Bone marrow (tissue), 2 donors: ENCODE results near the gene S100A11.
A peak's percentile ranks its signal among the peaks of the same experiment; 100 is the strongest.
"Not testable (repeated sequence)": the region's sequence is repeated elsewhere in the genome, so short reads cannot be mapped to it uniquely, and the experiment has no call there.

Source experiments
- DNase-seq, 2 donors: peaks; one replicate each; lab custom pipeline; 2025; lab: John Stamatoyannopoulos, UW

S100A11 gene

DNA sequence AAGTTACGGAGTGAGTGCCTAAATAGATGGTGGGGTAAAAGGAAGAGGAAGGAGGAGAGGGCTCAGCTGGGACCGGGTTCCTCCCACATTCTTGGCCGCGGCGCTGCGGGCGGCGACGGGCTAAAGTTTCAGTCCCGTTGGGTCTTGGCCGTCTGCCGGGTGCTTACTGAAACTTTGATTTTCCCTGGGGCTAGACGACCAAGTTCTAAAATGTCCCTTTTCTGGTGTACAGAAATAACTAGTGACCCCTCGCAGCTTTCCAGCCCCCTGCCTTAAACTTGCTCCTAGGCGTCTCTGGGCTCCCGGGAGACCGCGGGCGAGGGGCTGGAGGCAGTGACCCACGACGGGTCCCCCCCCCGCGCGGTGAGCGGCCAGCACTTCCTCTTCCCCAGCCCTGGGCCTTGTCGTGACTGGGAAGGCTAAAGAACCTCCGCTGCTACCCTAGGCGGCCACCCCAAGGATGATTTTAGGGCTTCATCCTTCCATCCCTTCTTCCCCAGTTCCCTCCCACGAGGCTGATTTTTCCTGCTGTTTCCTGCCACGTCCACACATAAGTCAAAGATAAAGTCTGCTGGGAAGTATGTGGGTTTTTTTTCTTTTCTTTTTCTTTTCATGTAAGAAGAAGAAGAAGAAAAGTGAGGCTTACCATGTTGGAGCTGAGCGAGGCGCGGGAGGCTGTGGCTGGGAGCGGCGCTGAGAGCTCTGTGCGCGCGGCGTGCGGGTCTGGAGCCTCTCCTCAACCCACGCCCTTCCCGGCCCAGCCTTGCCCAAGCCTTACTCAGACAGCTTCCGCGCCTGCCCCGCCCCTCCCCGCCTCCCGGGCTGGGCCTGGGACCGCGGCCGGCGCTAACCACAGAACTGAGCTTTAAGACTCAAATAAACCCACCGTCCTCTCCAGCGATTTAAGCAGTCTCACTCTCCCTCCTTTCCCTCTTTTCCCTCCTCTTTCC is at the start of gene S100A11:
S100A11 (minus strand) TSS at position 738 of the 950 bp plus-strand sequence; CDS start at position 649, 89 bp downstream.
- peak; percentile 14 to 68 for DNase-seq

DNA sequence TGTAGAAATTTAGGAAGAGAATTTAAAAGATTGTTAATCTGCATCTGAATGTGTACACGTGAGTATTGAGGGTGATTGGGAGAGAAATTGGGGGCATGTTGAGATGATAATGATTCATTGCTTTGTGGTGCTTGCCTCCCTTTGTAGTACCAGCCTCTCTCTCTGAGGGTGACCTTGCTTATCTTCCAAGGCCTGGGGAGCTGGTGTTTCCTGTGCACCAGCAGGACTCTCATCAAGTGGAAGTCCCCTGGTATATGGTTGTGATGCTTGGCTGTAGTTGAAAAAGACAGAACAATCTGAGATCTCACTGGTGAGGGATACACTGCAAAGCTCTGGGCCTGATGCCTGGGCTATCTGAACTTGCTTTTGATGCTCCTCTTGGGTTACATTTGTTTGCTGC is 48.0 kb upstream of the S100A11 start:
- DNase-seq, result no peak

DNA sequence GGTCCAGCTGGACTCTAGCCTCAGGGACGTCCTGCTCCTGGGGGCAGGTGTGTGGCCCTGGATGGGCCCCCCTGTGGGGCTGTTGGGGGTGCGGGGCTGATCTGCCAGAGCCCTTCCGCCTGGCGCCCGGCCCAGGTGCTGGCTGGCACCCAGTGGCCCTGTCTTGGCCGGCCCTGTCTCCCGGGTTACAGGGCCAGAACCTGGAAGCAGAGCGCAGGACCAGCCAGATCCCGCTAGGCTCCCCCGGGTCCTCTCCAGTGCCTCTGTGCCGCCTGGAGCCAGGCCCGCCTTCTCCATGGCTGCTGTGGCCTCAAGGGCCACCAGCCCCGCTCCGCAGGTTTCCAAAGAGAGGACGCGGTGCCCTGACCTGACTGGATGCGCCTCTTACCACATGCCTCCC is 44.2 kb upstream of the S100A11 start:
- DNase-seq, result not testable (repeated sequence)

DNA sequence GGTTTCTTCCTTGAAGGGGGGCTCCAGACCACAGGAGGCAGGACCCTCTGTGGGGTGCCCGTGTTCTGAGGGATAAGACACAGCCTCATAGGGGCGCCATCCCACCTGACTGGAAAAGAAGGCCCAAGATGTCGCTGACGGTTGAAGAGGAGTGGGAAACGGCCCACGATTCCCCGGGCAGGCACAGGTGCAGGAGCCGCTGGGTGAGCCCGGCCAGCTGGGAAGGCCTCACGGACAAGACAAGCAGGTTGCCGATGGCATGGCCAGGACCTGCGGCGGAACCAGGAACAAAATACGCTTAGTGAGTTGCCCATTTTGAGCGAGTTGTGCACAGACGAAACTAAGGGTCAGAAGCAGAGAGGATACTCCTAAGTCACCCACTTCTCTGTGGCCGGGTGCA is 43.7 kb upstream of the S100A11 start:
- DNase-seq, result not testable (repeated sequence)

DNA sequence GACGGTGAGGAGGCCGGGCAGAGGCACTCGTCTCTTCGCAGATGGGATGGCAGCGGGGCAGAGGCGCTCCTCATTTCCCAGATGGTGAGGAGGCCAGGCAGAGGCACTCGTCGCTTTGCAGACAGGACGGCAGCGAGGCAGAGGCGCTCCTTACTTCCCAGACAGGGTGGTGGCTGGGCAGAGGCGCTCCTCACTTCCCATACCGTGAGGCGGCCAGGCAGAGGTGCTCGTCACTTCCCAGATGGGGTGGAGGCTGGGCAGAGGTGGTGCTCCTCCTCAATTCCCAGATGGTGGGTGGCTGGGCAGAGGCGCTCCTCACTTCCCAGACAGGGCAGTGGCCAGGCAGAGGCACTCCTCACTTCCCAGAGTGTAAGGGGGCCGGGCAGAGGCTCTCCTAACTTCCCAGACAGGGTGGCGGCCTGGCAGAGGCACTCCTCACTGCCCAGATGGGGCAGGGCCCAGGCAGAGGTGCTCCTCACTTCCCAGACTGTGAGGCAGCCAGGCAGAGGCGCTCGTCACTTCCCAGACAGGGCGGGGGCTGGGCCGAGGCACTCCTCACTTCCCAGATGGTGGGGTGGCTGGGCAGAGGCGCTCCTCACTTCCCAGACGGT is 42.1 kb upstream of the S100A11 start:
- no peak for DNase-seq

DNA sequence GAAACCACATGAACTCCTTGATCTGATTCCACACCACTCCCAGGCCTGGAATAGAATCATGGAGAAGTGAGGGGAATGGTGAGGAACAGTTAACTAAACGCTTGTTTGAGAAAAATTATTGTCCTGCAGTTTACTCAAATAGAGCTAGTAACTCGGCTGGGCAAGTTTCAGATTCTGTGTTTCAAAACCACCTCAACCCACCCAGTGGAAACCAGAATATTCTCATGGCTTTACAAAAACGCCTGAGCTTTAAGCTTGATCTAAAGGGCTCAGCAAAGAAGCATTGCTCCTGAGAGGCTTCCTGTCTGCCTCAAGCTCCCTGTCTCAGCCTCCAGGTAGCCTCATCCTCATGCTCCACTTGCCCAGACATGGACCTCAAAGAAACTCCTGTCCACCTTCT is 35.5 kb upstream of the S100A11 start:
- DNase-seq, result no peak

DNA sequence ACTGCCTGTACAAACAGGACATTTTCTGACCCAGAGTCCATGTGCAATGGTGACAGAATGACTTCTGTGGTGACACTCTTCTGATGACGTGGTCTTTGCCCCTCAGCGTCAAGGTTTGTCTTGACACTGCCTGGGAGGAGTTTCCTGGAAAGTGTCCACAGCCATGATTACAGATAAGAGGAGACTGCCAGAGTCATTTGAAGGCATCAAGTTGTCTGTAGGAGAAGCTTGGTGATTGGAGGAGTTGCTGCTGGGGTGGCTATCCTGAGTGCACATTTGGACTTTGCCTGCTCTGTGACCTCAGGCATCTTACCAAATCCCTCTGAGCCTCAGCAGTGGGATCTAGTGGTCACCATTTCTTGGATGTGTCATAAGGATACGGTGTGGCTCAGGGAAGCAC is 34.3 kb upstream of the S100A11 start:
- no peak for DNase-seq

DNA sequence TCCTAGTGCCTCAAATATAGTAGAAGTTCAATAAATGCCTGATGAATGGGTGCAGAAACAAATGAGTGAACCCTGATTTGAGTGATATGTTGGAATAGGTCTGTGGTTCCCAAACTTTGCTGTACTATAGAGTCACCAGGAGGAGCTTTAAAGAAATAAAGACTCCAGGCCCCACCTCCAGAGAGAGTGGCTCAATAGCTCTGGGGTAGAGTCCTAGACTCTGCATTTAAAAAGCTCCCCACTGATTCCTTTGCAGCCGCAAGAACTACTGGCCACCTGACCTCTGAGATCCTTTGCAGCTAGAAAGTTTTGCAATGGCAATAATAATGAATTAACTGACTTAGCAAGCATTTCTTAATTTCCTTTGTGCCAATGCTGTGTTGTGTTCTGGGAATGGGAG is 31.1 kb upstream of the S100A11 start:
- DNase-seq, result no peak

DNA sequence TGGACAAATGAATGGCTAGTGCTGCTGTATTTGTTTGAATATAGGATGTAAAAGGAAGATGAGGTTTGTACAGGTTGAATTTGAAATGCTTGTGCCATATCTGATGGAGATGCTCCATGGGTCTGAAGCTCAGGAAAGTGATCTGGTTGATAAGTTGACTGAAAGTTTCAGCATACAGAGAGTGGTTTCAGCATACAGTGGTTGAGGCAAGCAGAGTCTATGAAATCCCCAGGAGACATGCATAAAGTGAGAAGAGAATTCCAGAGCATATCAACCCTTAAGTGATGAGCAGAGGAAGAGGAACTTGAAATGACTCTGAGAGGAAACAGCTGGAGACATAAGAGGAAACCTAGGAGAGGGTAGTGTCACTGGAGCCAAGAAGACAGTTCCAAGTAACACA is 30.3 kb upstream of the S100A11 start:
- DNase-seq, result peak in 1 of 2 donors; percentile 27

DNA sequence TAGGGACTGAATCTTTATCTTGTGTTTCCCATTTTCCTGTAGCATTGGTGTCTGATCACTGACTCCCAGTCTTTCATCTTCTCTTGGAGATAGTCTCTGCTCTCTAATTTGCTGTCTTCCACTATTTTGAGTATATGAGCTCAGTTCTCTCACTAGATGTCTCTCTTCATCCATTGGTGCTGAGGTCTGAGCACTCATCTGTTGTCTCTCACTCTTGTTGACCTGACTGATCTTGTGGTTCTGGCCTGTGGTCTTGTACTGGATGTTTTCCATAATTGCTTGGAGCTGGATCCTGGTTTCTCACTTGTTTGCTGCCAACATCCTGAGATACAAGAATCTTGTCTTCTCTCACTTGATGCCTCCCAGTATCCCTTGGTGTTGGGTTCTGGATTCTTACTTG is 25.1 kb upstream of the S100A11 start:
- no peak for DNase-seq

DNA sequence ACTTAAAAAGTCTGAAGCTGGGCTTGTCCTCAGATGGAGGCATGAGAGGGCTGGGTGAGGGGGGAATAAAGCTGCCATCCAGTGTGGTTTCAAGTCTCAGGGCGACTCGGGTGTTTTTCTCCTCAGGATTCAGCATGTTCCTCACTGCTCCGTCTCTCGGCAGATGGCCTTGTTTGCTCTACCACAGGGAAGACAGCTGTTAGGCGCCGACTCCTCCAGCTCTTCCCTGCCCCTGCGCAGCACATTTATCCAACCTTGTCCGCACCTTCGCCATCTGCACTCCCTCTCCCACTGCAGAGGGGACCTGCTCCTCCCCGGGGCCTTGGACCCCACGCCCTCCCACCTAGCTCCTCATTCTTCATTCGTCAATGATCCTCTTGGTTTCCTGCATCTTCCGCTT is 16.6 kb upstream of the S100A11 start:
- DNase-seq, result no peak

DNA sequence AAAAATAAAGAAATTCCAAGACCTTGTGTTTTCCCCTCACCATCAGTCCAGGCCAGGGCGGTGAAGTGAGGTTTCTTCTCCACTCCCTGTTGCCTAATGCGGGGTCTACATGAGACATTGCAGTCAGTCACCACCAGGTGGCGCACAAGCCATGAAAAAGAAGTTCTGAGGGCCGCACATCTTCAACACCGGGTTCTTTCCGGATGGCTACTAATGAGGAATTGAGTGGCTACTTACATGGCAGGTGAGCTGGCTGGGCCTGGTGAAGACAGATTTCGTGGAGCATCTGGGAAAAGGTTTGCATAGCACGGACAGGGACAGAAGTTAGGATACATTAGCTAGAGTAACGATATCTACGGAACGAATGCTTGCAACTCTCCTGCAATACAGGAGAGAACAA is 15.8 kb upstream of the S100A11 start:
- peak; percentile 15 to 55 for DNase-seq

DNA sequence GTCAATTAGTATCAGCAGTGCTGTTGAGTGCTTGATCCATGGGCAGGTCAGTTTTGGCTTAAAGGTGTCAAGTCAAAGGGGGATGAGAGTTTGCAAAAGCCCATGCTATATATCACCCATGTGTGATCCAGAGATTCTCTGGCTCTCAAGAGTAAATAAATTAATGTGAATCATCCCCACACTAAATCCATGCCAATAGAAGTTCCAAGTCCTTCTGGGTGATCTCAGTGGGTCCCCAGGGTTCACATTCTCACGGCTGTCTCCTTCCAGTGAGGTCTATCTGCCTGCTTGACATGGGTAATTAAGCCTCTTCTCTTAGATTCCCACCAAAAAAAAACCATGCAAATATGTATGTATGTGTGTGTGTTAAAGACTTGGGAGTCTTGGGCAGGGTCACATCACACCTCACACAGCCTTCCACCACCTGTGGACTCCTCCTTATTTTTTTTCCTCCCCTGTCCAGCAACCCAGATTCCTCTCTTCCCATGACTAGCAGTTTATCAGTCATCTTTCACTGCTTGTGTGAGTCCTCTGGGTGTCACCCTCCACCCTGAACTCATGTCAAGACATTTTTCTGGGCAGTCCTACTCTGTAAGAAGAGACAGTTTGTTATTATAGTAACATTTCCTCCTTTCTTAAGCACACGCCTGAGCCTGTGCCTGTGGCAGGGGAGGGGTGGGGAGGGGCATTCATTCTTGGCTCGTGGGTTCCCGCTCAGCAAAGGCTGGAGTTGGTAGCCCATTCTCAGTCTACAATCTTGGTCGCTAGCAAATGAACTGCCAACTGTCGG is 14.3 kb upstream of the S100A11 start:
- no peak for DNase-seq

DNA sequence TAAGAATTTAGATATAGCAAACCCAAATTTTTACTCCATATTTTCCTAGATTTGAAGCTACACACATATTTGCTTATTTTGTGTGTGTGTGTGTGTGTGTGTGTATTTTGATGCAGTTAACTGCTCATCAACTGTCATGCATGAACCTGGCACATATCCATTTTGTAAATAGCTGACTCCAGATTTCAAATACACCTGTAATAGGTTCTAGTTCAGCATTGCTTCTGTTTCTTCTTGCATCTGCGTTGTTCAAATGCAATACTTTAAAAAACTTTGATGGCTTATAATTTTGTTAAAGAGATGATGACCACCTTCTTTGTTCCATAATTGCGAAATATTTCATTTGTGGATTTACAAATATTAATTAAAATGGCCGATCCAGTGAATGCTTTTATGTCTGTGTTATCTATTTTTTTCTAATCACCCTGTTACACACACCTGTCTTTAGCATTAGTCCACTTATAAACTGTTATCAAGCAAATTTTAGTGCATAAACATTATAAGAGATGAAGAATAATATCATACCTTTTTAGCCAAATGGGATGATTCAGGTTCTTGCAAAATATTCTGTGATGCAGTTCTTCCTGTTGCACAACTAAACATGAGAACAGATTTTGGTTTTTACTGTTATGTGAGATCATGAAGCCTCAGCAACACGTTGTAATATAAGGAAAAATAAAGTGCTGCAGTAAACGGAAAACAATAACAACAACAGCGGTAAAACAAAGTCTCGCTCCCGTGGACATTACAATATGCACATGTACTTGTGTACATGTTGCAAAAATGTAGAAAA is 12.7 kb upstream of the S100A11 start:
- no peak for DNase-seq

DNA sequence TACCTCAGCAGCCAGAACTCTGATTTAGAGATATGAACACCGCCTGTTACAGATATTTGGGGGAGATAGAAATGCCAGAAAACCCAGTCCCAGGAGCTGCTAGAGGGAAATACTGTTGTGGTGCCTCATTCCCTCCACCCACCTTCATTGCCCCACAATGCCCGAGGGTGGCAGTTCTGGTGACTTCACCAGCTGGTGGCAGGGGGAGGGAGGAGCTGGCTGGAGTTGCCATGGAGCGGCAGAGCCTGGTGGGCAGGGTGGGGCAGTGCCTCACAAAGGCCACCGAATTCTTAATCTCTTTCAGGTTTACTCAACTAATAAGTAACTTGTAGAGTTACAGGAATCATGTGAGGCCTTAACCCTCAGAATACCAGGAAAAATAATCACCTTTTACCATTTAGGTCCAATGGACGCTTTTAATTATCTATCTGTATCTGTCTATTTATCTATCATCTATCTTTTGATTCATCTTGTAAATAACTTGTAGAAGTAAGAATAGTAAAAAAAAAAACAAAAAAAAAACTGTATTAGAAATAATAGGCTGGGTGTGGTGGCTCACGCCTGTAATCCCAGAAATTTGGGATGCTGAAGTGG is 11.7 kb upstream of the S100A11 start:
- DNase-seq, result no peak

DNA sequence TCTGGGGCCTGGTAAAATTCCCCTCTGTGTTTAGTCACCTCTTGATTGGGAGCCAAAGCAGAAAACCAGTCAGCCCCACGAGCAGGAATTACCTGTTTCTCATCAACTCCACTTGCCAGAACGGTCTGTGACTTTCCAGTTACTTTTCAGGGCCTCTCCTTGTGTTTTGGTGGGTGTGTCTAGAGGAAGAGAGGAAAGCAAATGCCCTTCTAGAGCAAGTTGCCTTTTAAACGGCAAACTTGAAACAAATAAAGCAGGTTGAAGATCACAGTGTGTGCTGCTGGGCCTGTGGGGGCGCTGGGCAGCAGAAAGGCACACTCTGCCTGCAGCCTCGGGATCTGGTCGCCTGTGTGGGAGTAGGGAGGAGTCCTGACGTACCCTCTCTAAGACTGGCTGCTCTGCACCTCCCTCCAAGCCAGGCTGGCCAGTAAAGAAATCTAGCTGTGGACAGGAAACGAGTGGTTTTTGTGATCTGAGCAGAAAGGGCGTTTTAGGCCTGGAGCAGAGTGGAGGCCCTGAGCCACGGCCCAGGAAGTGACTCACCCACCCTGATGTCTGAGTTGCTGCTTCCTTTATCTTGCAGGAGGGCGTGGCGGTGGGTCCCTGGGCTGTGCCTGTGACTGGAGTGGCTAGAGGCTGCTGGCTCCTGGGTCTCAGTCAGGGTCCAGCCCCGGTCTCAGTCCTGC is 11.1 kb upstream of the S100A11 start:
- DNase-seq, result peak; percentile 83 to 97

DNA sequence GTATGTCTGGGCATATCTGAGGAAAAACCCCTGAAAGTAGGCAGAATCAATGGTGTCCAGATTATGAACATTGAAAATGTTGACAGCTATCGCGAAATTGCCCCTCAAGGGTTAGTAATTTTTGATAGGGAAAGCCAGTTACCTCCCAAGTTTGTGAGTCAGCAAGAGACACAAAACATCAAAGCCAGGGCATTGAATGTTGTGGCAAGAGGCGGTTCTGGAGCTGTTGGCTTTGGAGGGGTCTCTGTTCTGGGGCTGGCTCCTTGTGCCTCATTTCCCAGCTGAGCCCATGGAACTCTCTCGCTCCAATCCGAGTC is 10.6 kb upstream of the S100A11 start:
- DNase-seq, result no peak

DNA sequence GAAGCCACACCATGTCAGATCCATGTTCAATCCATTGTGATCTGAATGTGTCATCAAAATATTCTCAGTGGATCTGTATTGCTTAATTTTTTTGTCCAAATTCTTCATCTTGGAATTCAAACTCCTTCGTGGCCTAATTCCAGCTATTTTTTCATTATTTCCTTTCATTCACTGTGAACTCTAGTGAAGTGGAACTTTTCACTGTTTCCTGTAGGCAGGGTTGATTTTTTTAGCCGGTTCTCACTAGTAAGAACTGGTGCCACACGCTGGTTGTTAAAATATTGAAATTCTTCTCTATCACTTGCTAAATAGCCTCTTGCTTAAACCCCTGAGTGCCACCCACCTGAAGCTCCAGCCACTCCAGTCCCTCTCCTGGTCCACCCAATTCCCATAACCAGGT is 7.6 kb upstream of the S100A11 start:
- DNase-seq, result no peak

DNA sequence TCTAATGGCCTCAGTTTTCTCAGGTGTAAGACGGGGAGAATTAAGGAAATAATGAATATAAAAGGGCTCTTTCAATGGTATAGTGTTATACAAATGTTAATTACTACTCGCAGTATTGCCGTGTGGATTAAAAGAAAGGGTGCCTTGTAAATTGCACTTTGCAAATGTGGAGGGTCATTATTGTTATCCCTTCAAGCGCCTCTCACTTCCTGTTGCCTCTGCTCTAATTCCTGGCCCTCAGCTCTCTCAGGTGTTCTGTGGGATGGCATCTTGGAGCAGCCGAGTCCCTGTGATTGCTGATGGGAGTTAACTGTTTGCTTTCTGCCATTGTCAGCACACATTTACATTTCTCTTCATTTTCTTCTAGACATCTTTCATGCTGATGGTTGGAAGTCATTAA is 7.1 kb upstream of the S100A11 start:
- no peak for DNase-seq

DNA sequence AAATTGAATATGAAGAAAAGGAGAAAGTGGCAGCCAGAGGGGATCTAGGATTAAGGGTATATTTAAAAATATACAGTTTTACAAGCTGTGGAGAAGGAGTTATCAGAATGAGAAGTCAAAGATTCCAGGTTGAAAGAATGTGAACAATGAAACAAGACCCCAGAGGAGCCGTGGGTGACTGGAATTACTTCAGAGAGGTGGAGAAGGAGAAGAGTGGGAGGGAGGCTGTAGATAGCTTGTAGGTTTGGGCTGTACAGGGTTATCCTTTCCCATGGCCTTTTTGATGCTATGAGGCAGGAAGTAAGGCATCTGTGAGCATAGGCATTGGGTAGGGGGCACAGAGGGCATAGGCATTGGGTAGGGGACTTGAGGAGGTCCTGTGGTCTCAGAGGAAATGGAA is 5.2 kb upstream of the S100A11 start:
- no peak for DNase-seq

DNA sequence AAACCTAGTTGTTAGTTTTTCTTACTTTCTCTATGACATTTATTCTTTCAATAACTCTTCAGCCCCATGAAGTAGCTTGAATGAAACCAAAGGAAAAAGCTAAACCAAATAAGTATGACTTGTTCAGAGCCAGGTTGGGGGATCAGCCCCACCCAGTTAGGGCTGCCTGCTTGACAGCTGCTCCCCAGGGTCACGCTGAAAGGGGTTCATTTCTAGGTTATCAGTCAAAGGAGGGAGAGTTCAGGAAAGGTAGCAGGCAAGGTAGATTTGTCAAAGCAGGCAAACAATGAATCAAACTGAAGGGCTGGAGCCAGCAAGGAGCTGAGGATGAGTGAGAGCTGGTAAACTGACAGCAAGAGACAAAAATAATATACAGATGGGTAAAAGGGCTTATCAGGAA is 3.1 kb upstream of the S100A11 start:
- no peak for DNase-seq
